Measurements from ENCODE around the gene TRIM7.

The TRIM7 gene

DNA sequence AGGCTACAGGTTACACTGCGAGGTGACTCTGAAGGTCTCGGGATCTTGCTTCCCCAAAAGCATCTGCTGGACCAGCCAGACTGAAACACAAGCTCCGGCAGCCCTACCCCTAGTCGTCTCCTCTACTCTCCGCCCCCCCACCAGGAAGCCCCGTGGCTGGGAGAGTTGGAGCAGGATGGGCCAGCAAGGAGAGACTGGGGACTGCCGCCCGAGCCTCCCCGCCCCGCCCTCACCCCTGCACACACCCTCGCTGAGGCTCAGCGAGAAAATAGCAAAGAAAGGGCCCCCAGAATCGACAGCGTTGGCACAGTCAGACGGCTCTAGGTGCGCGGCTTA, 1.3 kb downstream of the TRIM7 start:
- TF ChIP-seq, protein P1, sequence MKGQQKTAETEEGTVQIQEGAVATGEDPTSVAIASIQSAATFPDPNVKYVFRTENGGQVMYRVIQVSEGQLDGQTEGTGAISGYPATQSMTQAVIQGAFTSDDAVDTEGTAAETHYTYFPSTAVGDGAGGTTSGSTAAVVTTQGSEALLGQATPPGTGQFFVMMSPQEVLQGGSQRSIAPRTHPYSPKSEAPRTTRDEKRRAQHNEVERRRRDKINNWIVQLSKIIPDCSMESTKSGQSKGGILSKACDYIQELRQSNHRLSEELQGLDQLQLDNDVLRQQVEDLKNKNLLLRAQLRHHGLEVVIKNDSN (IDR thresholded peaks at IDR 0.05): no peak
- TF ChIP-seq, protein P2, sequence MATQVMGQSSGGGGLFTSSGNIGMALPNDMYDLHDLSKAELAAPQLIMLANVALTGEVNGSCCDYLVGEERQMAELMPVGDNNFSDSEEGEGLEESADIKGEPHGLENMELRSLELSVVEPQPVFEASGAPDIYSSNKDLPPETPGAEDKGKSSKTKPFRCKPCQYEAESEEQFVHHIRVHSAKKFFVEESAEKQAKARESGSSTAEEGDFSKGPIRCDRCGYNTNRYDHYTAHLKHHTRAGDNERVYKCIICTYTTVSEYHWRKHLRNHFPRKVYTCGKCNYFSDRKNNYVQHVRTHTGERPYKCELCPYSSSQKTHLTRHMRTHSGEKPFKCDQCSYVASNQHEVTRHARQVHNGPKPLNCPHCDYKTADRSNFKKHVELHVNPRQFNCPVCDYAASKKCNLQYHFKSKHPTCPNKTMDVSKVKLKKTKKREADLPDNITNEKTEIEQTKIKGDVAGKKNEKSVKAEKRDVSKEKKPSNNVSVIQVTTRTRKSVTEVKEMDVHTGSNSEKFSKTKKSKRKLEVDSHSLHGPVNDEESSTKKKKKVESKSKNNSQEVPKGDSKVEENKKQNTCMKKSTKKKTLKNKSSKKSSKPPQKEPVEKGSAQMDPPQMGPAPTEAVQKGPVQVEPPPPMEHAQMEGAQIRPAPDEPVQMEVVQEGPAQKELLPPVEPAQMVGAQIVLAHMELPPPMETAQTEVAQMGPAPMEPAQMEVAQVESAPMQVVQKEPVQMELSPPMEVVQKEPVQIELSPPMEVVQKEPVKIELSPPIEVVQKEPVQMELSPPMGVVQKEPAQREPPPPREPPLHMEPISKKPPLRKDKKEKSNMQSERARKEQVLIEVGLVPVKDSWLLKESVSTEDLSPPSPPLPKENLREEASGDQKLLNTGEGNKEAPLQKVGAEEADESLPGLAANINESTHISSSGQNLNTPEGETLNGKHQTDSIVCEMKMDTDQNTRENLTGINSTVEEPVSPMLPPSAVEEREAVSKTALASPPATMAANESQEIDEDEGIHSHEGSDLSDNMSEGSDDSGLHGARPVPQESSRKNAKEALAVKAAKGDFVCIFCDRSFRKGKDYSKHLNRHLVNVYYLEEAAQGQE (IDR thresholded peaks at IDR 0.05; ENCODE audit: low read depth): no peak

DNA sequence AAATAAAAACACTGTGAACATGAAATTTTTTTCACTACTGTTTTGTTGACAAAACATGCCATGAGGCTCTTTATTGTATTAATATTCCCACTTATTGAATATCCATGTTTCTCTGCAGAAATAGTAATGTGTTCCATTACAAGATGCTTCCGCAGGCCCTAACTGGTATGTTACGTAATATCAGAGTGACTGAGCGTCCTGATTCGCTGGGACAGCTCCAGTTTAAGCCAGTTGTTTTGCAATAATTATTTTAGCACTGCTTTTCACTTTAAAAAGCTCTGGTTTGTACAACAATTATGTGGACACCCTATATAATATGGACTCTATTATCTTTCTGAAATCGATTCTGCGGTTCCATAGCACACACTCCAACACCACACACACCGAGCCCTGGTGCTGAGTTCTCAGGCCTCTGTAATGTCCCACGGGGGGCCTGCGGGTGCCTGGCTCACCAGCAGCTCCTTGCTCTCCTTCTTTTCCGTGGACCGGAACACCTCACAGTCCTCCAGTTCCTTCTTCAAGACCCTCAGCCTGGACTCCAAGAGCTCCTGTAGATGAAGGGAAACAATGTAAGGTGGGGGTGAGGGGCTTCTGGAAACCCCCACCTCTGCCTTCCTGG, 1.8 kb downstream of the TRIM7 start:
- no peak for TF ChIP-seq EGR1 (IDR thresholded peaks at IDR 0.05)
- peak; percentile 45 for TF ChIP-seq CEBPB (IDR thresholded peaks at IDR 0.05)
- TF ChIP-seq, protein P2 (IDR thresholded peaks at IDR 0.05; ENCODE audit: low read depth): no peak
- no peak for TF ChIP-seq YY1 (IDR thresholded peaks at IDR 0.05; ENCODE audit: low read depth)
- TF ChIP-seq NFIC (IDR thresholded peaks at IDR 0.05): no peak
- no peak for TF ChIP-seq TAF1 (IDR thresholded peaks at IDR 0.05; ENCODE audit: low read depth)
- TF ChIP-seq, protein P1 (IDR thresholded peaks at IDR 0.05): no peak
- TF ChIP-seq FOXM1 (IDR thresholded peaks at IDR 0.05; ENCODE audit: borderline replicate concordance, low read depth): no peak

DNA sequence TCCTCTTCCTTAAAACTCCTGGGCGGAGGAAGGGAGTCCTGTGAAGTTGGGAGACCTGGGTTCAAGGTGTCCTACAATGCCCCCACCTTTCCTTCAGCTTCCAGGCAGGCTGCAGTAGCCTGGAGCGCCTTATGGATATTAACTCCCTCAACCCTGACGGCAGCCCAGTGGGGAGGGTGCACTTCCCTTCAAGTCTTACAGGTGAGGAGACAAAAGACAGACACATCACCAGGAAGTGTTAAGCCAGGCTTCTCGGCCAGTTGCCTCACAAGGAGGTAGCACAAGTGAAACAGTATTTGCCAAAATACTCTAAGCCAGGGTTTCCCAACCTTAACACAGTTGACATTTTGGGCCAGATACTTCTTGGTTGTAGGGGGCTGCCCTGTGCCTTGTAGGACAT, 4.2 kb downstream of the TRIM7 start:
- TF ChIP-seq RAD21 (IDR thresholded peaks at IDR 0.05; ENCODE audit: low read depth) (no peak), TAF1 (IDR thresholded peaks at IDR 0.05; ENCODE audit: low read depth) (no peak), FOXM1 (IDR thresholded peaks at IDR 0.05; ENCODE audit: borderline replicate concordance, low read depth) (no peak), ZBTB7A (IDR thresholded peaks at IDR 0.05; ENCODE audit: low read depth) (no peak), TCF12 (IDR thresholded peaks at IDR 0.05; ENCODE audit: low read depth) (no peak)
- TF ChIP-seq, protein P1 (IDR thresholded peaks at IDR 0.05): no peak
- TF ChIP-seq, protein P2 (IDR thresholded peaks at IDR 0.05; ENCODE audit: low read depth): no peak
- TF ChIP-seq, protein P3, sequence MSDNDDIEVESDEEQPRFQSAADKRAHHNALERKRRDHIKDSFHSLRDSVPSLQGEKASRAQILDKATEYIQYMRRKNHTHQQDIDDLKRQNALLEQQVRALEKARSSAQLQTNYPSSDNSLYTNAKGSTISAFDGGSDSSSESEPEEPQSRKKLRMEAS (IDR thresholded peaks at IDR 0.05): no peak

DNA sequence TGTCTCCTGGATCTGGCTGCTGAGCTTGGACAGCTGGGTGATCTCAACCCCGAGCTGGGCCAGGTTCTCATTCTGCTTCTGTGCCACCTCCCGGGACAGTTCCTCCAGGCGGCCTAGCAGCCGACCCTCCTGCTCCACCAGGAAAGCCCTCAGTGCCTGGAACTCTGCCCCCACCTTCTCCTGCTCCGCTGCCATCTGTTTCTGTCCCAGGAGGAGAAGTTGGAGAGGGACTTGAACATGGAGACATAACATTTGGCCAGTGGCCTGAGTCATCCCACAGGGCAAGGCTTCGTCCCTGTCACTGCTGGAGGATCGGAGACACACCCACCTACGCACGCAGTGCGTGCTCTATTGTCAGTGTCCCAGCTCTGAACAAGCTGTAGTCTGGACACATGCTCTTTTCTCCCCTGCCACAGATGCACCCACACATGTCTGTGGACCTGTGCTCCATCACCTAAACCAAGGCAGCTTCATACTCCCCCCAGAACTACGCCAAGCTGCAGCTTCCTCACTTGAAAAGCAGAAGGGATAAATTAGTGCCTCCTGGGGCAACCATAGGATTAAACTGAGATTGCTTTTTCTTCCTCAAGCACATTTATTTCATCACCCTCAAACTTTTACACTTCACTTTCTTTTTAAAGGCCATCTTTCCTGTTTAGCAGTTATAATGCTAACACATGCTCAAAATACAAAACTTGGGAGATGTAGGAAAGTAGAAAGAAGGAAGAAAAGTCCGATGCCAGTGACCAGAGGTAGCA, 4.9 kb downstream of the TRIM7 start:
- TF ChIP-seq, protein P3 (IDR thresholded peaks at IDR 0.05): no peak
- TF ChIP-seq CREB1 (IDR thresholded peaks at IDR 0.05; ENCODE audit: low read depth) (no peak), ZBTB7A (IDR thresholded peaks at IDR 0.05; ENCODE audit: low read depth) (no peak), FOXM1 (IDR thresholded peaks at IDR 0.05; ENCODE audit: borderline replicate concordance, low read depth) (no peak), TEAD4 (IDR thresholded peaks at IDR 0.05) (no peak), NFIC (IDR thresholded peaks at IDR 0.05) (no peak), CEBPB (IDR thresholded peaks at IDR 0.05) (no peak), EGR1 (IDR thresholded peaks at IDR 0.05) (no peak)
- TF ChIP-seq, protein P2 (IDR thresholded peaks at IDR 0.05; ENCODE audit: low read depth): no peak
